ENCODE measurements around the gene DRD5. TPM values are rescaled to one million over a fixed set of nuclear protein-coding genes. Genes with fewer than 3 reads are reported as not detected.
"Not testable (repeated sequence)": the region's sequence is repeated elsewhere in the genome, so short reads cannot be mapped to it uniquely, and the experiment has no call there.

Gene DRD5
- total RNA-seq, 1 donor: not detected

GRCh38 chr4:9792381-9792780 is 10.9 kb downstream of the DRD5 start:
- TF ChIP-seq, protein P1, sequence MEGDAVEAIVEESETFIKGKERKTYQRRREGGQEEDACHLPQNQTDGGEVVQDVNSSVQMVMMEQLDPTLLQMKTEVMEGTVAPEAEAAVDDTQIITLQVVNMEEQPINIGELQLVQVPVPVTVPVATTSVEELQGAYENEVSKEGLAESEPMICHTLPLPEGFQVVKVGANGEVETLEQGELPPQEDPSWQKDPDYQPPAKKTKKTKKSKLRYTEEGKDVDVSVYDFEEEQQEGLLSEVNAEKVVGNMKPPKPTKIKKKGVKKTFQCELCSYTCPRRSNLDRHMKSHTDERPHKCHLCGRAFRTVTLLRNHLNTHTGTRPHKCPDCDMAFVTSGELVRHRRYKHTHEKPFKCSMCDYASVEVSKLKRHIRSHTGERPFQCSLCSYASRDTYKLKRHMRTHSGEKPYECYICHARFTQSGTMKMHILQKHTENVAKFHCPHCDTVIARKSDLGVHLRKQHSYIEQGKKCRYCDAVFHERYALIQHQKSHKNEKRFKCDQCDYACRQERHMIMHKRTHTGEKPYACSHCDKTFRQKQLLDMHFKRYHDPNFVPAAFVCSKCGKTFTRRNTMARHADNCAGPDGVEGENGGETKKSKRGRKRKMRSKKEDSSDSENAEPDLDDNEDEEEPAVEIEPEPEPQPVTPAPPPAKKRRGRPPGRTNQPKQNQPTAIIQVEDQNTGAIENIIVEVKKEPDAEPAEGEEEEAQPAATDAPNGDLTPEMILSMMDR (IDR thresholded peaks at IDR 0.05; ENCODE audit: insufficient read depth, low read depth, low read length): no peak
- H3K4me3 ChIP-seq (ENCODE audit: low read depth, low read length): no peak overlapping the region
- no peak for DNase-seq (ENCODE audit: low read depth)

GRCh38 chr4:9796641-9797040 is 15.2 kb downstream of the DRD5 start:
- H3K4me3 ChIP-seq (ENCODE audit: low read depth, low read length); DNase-seq (ENCODE audit: low read depth): not testable (repeated sequence)

DNA sequence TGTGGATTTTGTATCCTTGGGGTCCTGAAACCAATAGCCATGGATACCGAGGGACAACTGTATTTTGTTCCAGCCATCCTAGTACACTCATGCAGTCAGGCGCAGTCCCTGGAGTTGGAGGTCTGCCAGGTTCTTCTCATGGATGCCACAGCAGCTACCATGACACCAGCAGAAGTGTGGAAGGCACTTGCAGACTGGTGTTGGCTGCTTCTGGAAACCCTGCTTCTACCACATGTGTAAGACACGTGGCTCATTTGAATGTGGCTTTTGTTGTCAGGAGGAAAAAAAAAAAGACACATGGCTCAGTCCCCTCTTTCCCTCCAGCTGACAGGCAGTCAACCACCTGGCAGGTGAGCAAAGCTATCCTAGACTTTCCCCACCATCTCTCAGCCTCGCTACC is 19.4 kb downstream of the DRD5 start:
- DNase-seq (ENCODE audit: low read depth): no peak
- no peak overlapping the region for H3K4me3 ChIP-seq (ENCODE audit: low read depth, low read length)
- TF ChIP-seq, protein P1 (IDR thresholded peaks at IDR 0.05; ENCODE audit: insufficient read depth, low read depth, low read length): no peak

DNA sequence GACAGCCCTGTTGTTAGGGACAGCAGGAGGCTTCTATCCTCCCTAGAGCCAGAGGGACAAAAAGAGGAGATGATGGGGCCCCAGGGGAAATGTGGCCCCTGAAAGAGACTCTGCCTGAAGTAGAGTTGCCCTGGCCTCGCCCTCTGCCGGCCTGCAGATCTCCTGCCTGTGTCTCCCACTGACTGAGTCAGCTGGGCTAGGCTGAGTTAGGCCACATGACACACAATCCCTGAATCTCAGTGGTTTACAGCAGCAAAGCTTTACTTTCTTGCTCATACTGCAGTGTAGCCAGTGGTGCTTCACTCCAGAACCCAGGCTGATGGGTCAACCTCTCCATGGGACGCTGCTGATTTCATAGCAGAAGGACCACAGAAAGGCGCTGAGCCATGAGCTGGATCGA is 23.5 kb downstream of the DRD5 start:
- H3K4me3 ChIP-seq (ENCODE audit: low read depth, low read length): no peak overlapping the region
- DNase-seq (ENCODE audit: low read depth): no peak
- TF ChIP-seq, protein P1 (IDR thresholded peaks at IDR 0.05; ENCODE audit: insufficient read depth, low read depth, low read length): no peak

- H3K4me3 ChIP-seq (ENCODE audit: low read depth, low read length): no peak overlapping the region
- no peak for DNase-seq (ENCODE audit: low read depth)
- TF ChIP-seq, protein P1 (IDR thresholded peaks at IDR 0.05; ENCODE audit: insufficient read depth, low read depth, low read length): no peak
Measured at GRCh38 chr4:9808077-9808476, 26.6 kb downstream of the DRD5 start.

GRCh38 chr4:9811806-9812205 is 30.4 kb downstream of the DRD5 start:
- TF ChIP-seq, protein P1 (IDR thresholded peaks at IDR 0.05; ENCODE audit: insufficient read depth, low read depth, low read length): no peak
- no peak for DNase-seq (ENCODE audit: low read depth)
- no peak overlapping the region for H3K4me3 ChIP-seq (ENCODE audit: low read depth, low read length)

- no peak overlapping the region for H3K4me3 ChIP-seq (ENCODE audit: low read depth, low read length)
- TF ChIP-seq, protein P1 (IDR thresholded peaks at IDR 0.05; ENCODE audit: insufficient read depth, low read depth, low read length): no peak
- DNase-seq (ENCODE audit: low read depth): no peak
Measured at GRCh38 chr4:9812501-9813340, 31.3 kb downstream of the DRD5 start.
